H1 (cell line): ENCODE measurements around the gene CNTN5. TPM values are rescaled to one million over a fixed set of nuclear protein-coding genes. Genes with fewer than 3 reads are reported as not detected.

ENCODE experiments used
- CEBPB ChIP-seq: IDR thresholded peaks from 2 replicates; pipeline ENCODE4 v1.6.1; 2012; ENCODE audit warnings: low read depth, low read length
- CHD7 ChIP-seq: fragments of 300-600 bp; sonication (generic); IDR thresholded peaks from 2 replicates; pipeline ENCODE4 v1.7.1; 2012; ENCODE audit warnings: low read length, moderate library complexity, mild to moderate bottlenecking, inconsistent platforms; ENCODE audit not compliant: insufficient replicate concordance
- CREB1 ChIP-seq: IDR thresholded peaks from 2 replicates; pipeline ENCODE4 v1.6.1; 2012; ENCODE audit warnings: inconsistent platforms
- CTBP2 ChIP-seq: IDR thresholded peaks from 2 replicates; pipeline ENCODE4 v1.7.0; 2011; ENCODE audit warnings: borderline replicate concordance, mild to moderate bottlenecking, moderate library complexity, mixed read lengths, low read length; ENCODE audit not compliant: insufficient read depth, insufficient read length
- KDM4A ChIP-seq: IDR thresholded peaks from one replicate; pipeline ENCODE4 v1.7.1; 2012; ENCODE audit warnings: low read depth, mild to moderate bottlenecking, moderate library complexity, low read length, inconsistent platforms; ENCODE audit not compliant: severe bottlenecking
- KDM5A ChIP-seq: fragments of 200-600 bp; IDR thresholded peaks from 2 replicates; pipeline ENCODE4 v1.7.1; 2012; ENCODE audit warnings: mild to moderate bottlenecking, low read length, inconsistent platforms, mixed read lengths
- RFX5 ChIP-seq: IDR thresholded peaks from 2 replicates; pipeline ENCODE4 v1.6.1; 2011; ENCODE audit warnings: low read depth, low read length, improper control_type of control experiment, borderline replicate concordance
- RNF2 ChIP-seq: fragments of 200-900, 300-1000 bp; sonication (generic); IDR thresholded peaks from 2 replicates; pipeline ENCODE4 v1.7.1; 2016; ENCODE audit warnings: borderline replicate concordance, low read depth, mild to moderate bottlenecking, antibody characterized with exemption, low read length; ENCODE audit not compliant: poor library complexity, severe bottlenecking; ENCODE audit errors: missing control alignments
- SIN3A ChIP-seq, 2 experiments: IDR thresholded peaks in 1 of 2; conservative IDR thresholded peaks in 1 of 2; 2 replicates each; pipeline ENCODE4 v1.6.1; 2011 to 2012; ENCODE audit warnings: low read length in 2 of 2, improper control_type of control experiment in 1 of 2, low read depth in 1 of 2, mild to moderate bottlenecking in 1 of 2
- SP2 ChIP-seq: IDR thresholded peaks from 2 replicates; pipeline ENCODE4 v1.6.1; 2012; ENCODE audit warnings: mild to moderate bottlenecking, low read length, inconsistent platforms
- ZNF274 ChIP-seq: IDR thresholded peaks from 2 replicates; pipeline ENCODE4 v1.7.0; 2012; ENCODE audit warnings: low read length, borderline replicate concordance; ENCODE audit errors: extremely low read depth
- polyA plus RNA-seq, 7 experiments: library from polyadenylated mRNA; depleted of rRNA in 3 of 7; stranded (reverse) in 5 of 7; unstranded in 2 of 7; fragments of >200 nt in 5 of 7; fragments of 200-250 nt in 2 of 7; gene quantifications; 1 replicate in 5 of 7; 2 replicates in 1 of 7; 4 replicates in 1 of 7; pipeline versions ENCODE4 v1.2.1 to v1.2.3, GENCODE V29; 2011 to 2013; ENCODE audit warnings: missing spikeins in 2 of 7, mixed read lengths in 2 of 7
- total RNA-seq: library from RNA; stranded (reverse); fragmentation: NEBNext Ultra II Directional; extraction: Animal tissue kit (Norgen Biotek cat#: 25700); gene quantifications from 2 replicates; pipeline ENCODE4 v1.2.1, GENCODE V29; 2021

CNTN5 gene
- total and polyA plus RNA-seq, 2 of the 8 experiments (the other 6 are each of a cell fraction or from before 2014, with no cell fraction given) = not detected

GRCh38 chr11:100329352-100329751 lies 1308.6 kb downstream of the CNTN5 start (continued):
- TF ChIP-seq CHD7 (no peak), CREB1 (no peak), SP2 (no peak), KDM4A (no peak), RFX5 (no peak), ZNF274 (no peak), CTBP2 (no peak), RNF2 (no peak), KDM5A (no peak), CEBPB (no peak), SIN3A (conservative IDR thresholded peaks at IDR 0.05 in 1 of 2, IDR thresholded peaks at IDR 0.05 in 1 of 2; ENCODE audit: low read depth in 1 of 2, low read length in 2 of 2) (no peak)
